ENCODE results near the gene EFHD2. TPM values are rescaled to one million over a fixed set of nuclear protein-coding genes. Genes with fewer than 3 reads are reported as not detected.
"Not testable (repeated sequence)": the region's sequence is repeated elsewhere in the genome, so short reads cannot be mapped to it uniquely, and the experiment has no call there.

Gene EFHD2
- total RNA-seq, 1 donor from 2014 or later: 26.0 TPM

GRCh38 chr1:15386164-15386749, 23.4 kb upstream of the EFHD2 start:
- TF ChIP-seq EZH2 (IDR thresholded peaks at IDR 0.05; ENCODE audit: insufficient read depth, low read length): no peak
- no peak for TF ChIP-seq CTCF (IDR thresholded peaks at IDR 0.05; ENCODE audit: insufficient read depth, low read depth, low read length)
- no peaks in the 10 kb centered on the region for H3K36me3 ChIP-seq (ENCODE audit: insufficient read depth, low read length)
- H3K4me2 ChIP-seq (ENCODE audit: low read length): peak overlapping the region; percentile 75
- DNase-seq (ENCODE audit: low read depth): peak; percentile 29
- Mint-ChIP-seq H3K4me1 (ENCODE audit: low read depth, unreplicated experiment) (peaks cover 1% of the 10 kb centered on the region), H3K27ac (ENCODE audit: unreplicated experiment) (no peak overlapping the region), H3K4me3 (ENCODE audit: unreplicated experiment) (no peak overlapping the region), H3K9me3 (ENCODE audit: unreplicated experiment) (peaks cover 1% of the 10 kb centered on the region), H3K36me3 (ENCODE audit: low read depth, unreplicated experiment) (no peaks in the 10 kb centered on the region), H3K27me3 (ENCODE audit: low read depth, unreplicated experiment) (peaks cover 76% of the 10 kb centered on the region)
- FAIRE-seq: no peak
- H3K4me3 ChIP-seq (ENCODE audit: insufficient read depth, low read depth, low read length): no peak overlapping the region
- peaks cover 10% of the 10 kb centered on the region for H3K27me3 ChIP-seq (ENCODE audit: insufficient read depth, low read length)
- no peak overlapping the region for H3K27ac ChIP-seq (ENCODE audit: low read depth, low read length)
- H3K9ac ChIP-seq (ENCODE audit: low read length): peak overlapping the region; percentile 2
- no peaks in the 10 kb centered on the region for H3K79me2 ChIP-seq (ENCODE audit: insufficient read depth, low read length)
- peak overlapping the region; percentile 55 for H2AFZ ChIP-seq (ENCODE audit: low read depth, low read length)
- peaks cover 11% of the 10 kb centered on the region for H3K4me1 ChIP-seq (ENCODE audit: insufficient read depth, low read length)
- no peaks in the 10 kb centered on the region for H3K9me3 ChIP-seq (ENCODE audit: insufficient read depth, low read depth, low read length)
- H4K20me1 ChIP-seq (ENCODE audit: insufficient read depth, low read length): no peaks in the 10 kb centered on the region

DNA sequence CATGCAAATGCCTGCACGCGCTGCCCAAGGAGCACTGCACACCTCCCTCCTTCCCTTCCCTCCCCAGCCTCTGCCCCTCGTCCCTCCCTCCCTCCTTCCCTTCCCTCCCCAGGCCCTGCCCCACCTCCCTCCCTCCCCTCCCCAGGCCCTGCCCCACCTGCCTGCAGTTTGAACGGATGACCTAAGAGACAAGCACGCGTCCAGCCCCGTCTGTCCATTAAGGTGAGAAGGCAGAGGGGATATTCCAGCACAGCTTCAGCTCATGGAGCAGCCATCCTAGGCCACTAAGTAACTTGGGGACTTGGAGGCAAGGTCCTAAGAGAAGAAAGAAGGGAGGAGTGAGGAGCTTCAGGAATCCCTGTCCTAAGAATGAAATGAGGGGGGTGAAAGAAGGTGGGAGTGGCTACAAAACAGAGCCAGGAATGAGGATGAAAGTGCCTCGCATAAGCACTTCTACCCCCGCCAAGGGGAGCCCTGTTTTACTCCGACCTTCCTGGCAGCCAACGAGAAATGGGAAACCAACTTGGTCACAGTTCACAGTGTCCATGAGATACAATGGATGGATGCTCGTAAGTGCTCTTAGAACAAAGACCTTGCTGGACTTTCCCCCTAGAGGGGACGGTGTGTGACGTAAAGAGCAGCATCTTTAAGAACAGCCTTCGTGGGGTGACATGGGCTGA, 21.3 kb upstream of the EFHD2 start:
- DNase-seq (ENCODE audit: low read depth): no peak
- peaks cover 11% of the 10 kb centered on the region for H3K4me1 ChIP-seq (ENCODE audit: insufficient read depth, low read length)
- H3K27ac ChIP-seq (ENCODE audit: low read depth, low read length): no peak overlapping the region
- H3K4me3 ChIP-seq (ENCODE audit: insufficient read depth, low read depth, low read length): no peak overlapping the region
- no peak overlapping the region for H3K27ac Mint-ChIP-seq (ENCODE audit: unreplicated experiment)
- H3K36me3 Mint-ChIP-seq (ENCODE audit: low read depth, unreplicated experiment): no peaks in the 10 kb centered on the region
- no peak overlapping the region for H2AFZ ChIP-seq (ENCODE audit: low read depth, low read length)
- H3K4me1 Mint-ChIP-seq (ENCODE audit: low read depth, unreplicated experiment): peaks cover 1% of the 10 kb centered on the region
- no peaks in the 10 kb centered on the region for H4K20me1 ChIP-seq (ENCODE audit: insufficient read depth, low read length)
- FAIRE-seq: no peak
- peaks cover 64% of the 10 kb centered on the region for H3K27me3 Mint-ChIP-seq (ENCODE audit: low read depth, unreplicated experiment)
- no peak overlapping the region for H3K4me3 Mint-ChIP-seq (ENCODE audit: unreplicated experiment)
- H3K9me3 Mint-ChIP-seq (ENCODE audit: unreplicated experiment): no peaks in the 10 kb centered on the region
- TF ChIP-seq EZH2 (IDR thresholded peaks at IDR 0.05; ENCODE audit: insufficient read depth, low read length) (no peak), CTCF (IDR thresholded peaks at IDR 0.05; ENCODE audit: insufficient read depth, low read depth, low read length) (no peak)
- no peaks in the 10 kb centered on the region for H3K9me3 ChIP-seq (ENCODE audit: insufficient read depth, low read depth, low read length)
- H3K4me2 ChIP-seq (ENCODE audit: low read length): no peak overlapping the region
- no peak overlapping the region for H3K9ac ChIP-seq (ENCODE audit: low read length)
- H3K79me2 ChIP-seq (ENCODE audit: insufficient read depth, low read length): no peaks in the 10 kb centered on the region
- no peaks in the 10 kb centered on the region for H3K36me3 ChIP-seq (ENCODE audit: insufficient read depth, low read length)
- H3K27me3 ChIP-seq (ENCODE audit: insufficient read depth, low read length): peaks cover 9% of the 10 kb centered on the region

GRCh38 chr1:15389828-15390227, 19.9 kb upstream of the EFHD2 start:
- H3K27ac Mint-ChIP-seq (ENCODE audit: unreplicated experiment); H3K9ac ChIP-seq (ENCODE audit: low read length); DNase-seq (ENCODE audit: low read depth); H2AFZ ChIP-seq (ENCODE audit: low read depth, low read length); H3K27ac ChIP-seq (ENCODE audit: low read depth, low read length); FAIRE-seq; H3K4me2 ChIP-seq (ENCODE audit: low read length); H4K20me1 ChIP-seq (ENCODE audit: insufficient read depth, low read length); H3K4me3 Mint-ChIP-seq (ENCODE audit: unreplicated experiment); H3K36me3 Mint-ChIP-seq (ENCODE audit: low read depth, unreplicated experiment); H3K4me3 ChIP-seq (ENCODE audit: insufficient read depth, low read depth, low read length); H3K4me1 ChIP-seq (ENCODE audit: insufficient read depth, low read length); H3K27me3 ChIP-seq (ENCODE audit: insufficient read depth, low read length); H3K36me3 ChIP-seq (ENCODE audit: insufficient read depth, low read length); H3K4me1 Mint-ChIP-seq (ENCODE audit: low read depth, unreplicated experiment); H3K9me3 Mint-ChIP-seq (ENCODE audit: unreplicated experiment); H3K79me2 ChIP-seq (ENCODE audit: insufficient read depth, low read length); H3K9me3 ChIP-seq (ENCODE audit: insufficient read depth, low read depth, low read length): not testable (repeated sequence)
- peaks cover 60% of the 10 kb centered on the region for H3K27me3 Mint-ChIP-seq (ENCODE audit: low read depth, unreplicated experiment)
